Motor neuron (in vitro differentiated cells): ENCODE results near the gene KRT76. TPM values are rescaled to one million over a fixed set of nuclear protein-coding genes. Genes with fewer than 3 reads are reported as not detected.
A peak's percentile ranks its signal among the peaks of the same experiment; 100 is the strongest.

Experiments used
- ATAC-seq, 8 experiments: fragments of 200-7000 bp; cut with Tn5 transposase; replicated peaks in 6 of 8; 2 replicates each; pipeline ENCODE4 v1.8.0; 2021; ENCODE audit warnings: mild to moderate bottlenecking in 8 of 8, moderate library complexity in 8 of 8
- H3K27ac ChIP-seq, 2 donors: fragments of 250-450 bp; sonication (Bioruptor Pico); 2 replicates each; pipeline ENCODE4 v1.9.0; 2021; ENCODE audit warnings: antibody characterized with exemption in 2 of 2, mild to moderate bottlenecking in 2 of 2, moderate library complexity in 1 of 2
- H3K4me1 ChIP-seq, 2 donors: fragments of 250-450 bp; sonication (Bioruptor Pico); replicated peaks in 1 of 2; 2 replicates each; pipeline ENCODE4 v1.6.1; 2021; ENCODE audit warnings: antibody characterized with exemption in 2 of 2, mild to moderate bottlenecking in 2 of 2, moderate library complexity in 1 of 2
- H3K4me3 ChIP-seq, 5 donors: fragments of 250-450 bp; sonication (Bioruptor Pico); 2 replicates each; pipeline ENCODE4 v1.9.0; 2021; ENCODE audit warnings: antibody characterized with exemption in 5 of 5, mild to moderate bottlenecking in 5 of 5, moderate library complexity in 4 of 5
- WGBS, 10 experiments: fragments of 450-650 bp; shearing (Covaris generic); methylation state at CpG; one replicate each; pipeline ENCODE4 v1.0.0; 2022; 5-methylcytosine and 5-hydroxymethylcytosine counted together
- in situ Hi-C, 9 experiments: fragments of 400-800 bp; cut with MboI; loops; one replicate each; pipeline ENCODE4 v1.15.0; 2021; ENCODE audit warnings: low sequenced_read_pairs in 9 of 9, low pct_unique_long_range_greater_than_20kb in 2 of 9; ENCODE audit not compliant: unreplicated experiment in 9 of 9
- total RNA-seq, 8 experiments: library from RNA; unstranded; fragments of 300-600 nt; gene quantifications; 2 replicates each; pipeline versions ENCODE4 v1.2.3 to v1.2.4, GENCODE V29; 2022

The KRT76 gene
- total RNA-seq, 8 experiments from 2014 or later: 0.08 to 0.38 (median 0.14) TPM; not detected in 3

GRCh38 chr12:52777566-52777965, 421 bp upstream of the KRT76 start:
- WGBS, 10 experiments: 20 to 80% (median 65%) methylated on average over 1 to 2 of the region's 4 CpGs; no CpG with 5 or more reads in 6 of the 10 experiments
- no peak overlapping the region for H3K4me3 ChIP-seq
- no peak for ATAC-seq
- in situ Hi-C loops: no loop called here
- no peak overlapping the region for H3K27ac ChIP-seq
- no peaks in the 10 kb centered on the region for H3K4me1 ChIP-seq

GRCh38 chr12:52776435-52776834, 710 bp downstream of the KRT76 start:
- no peak for ATAC-seq
- WGBS, 10 experiments: 100% methylated on average over 1 of the region's 5 CpGs; no CpG with 5 or more reads in 9 of the 10 experiments
- Histone ChIP-seq H3K4me1 (no peaks in the 10 kb centered on the region), H3K27ac (no peak overlapping the region), H3K4me3 (no peak overlapping the region)
- in situ Hi-C loops: no loop called here

- ATAC-seq: peak in 1 of 8 experiments; percentile 35
- in situ Hi-C loops: no loop called here
- H3K4me3 ChIP-seq: no peak overlapping the region
- H3K4me1 ChIP-seq: no peaks in the 10 kb centered on the region
- 48 to 79% (median 56%) methylated on average over 4 to 5 of the region's 8 CpGs; no CpG with 5 or more reads in 6 of the 10 experiments for WGBS, 10 experiments
- no peak overlapping the region for H3K27ac ChIP-seq
Observed at GRCh38 chr12:52774629-52775250, 2.4 kb downstream of the KRT76 start.

GRCh38 chr12:52772772-52773171, 4.4 kb downstream of the KRT76 start:
- H3K4me3 ChIP-seq: no peak overlapping the region
- in situ Hi-C loops: no loop called here
- no peak for ATAC-seq
- WGBS, 10 experiments: 25 to 80% (median 60%) methylated on average over 1 to 3 of the region's 3 CpGs; no CpG with 5 or more reads in 4 of the 10 experiments
- no peaks in the 10 kb centered on the region for H3K4me1 ChIP-seq
- no peak overlapping the region for H3K27ac ChIP-seq

DNA sequence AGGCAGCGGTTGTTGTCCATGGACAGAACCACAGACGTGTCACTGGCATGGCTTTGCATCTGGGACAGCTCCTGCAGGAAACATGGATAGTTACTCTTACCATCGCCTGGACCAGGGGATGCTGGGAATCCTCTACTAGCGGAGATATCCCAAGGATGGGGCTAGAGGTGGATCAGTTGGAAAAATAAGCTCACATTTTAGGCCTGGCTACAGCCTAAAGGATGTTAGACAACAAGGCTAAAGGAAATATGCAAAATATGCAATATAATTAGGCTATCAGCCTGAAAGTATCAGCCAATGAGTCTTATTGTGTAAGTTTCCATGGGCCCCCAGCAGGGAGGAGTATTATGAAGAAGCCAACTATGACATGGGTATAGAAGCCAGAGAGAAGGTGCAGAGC, 5.0 kb downstream of the KRT76 start:
- in situ Hi-C loops: no loop called here
- ATAC-seq: no peak
- H3K4me1 ChIP-seq: no peaks in the 10 kb centered on the region
- no peak overlapping the region for H3K4me3 ChIP-seq
- 30 to 80% (median 64%) methylated on average over 2 to 3 of the region's 4 CpGs; no CpG with 5 or more reads in 4 of the 10 experiments for WGBS, 10 experiments
- H3K27ac ChIP-seq: no peak overlapping the region

DNA sequence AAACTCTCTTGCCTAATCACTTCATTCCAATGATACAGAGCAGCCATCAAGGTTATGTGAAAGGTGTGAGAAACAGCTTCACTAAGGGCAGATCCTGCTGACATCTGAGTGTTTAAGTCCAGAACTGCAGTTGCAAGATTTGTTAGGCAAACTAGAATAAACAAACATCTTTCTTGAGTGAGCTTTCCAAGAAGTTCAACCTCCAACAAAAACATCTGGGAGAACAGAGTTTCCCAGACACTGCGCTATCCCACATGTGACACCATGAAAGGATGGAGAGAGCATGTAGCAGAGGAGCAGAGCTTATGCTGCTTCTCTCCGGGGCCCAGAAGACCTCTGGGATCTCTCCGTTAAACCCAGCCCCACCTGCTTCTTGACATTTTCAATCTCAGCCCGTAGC, 5.6 kb downstream of the KRT76 start:
- no peak for ATAC-seq
- WGBS, 10 experiments: 6 to 100% (median 60%) methylated on average over 1 to 3 of the region's 4 CpGs; no CpG with 5 or more reads in 4 of the 10 experiments
- Histone ChIP-seq H3K27ac (no peak overlapping the region), H3K4me3 (no peak overlapping the region), H3K4me1 (no peaks in the 10 kb centered on the region)
- in situ Hi-C loops: no loop called here

GRCh38 chr12:52771088-52771487, 6.1 kb downstream of the KRT76 start:
- ATAC-seq: no peak
- in situ Hi-C loops: no loop called here
- 24 to 100% (median 61%) methylated on average over 1 to 6 of the region's 6 CpGs; no CpG with 5 or more reads in 2 of the 10 experiments for WGBS, 10 experiments
- no peaks in the 10 kb centered on the region for H3K4me1 ChIP-seq
- no peak overlapping the region for H3K27ac ChIP-seq
- H3K4me3 ChIP-seq: no peak overlapping the region

- in situ Hi-C loops: no loop called here
- no peak for ATAC-seq
Observed at GRCh38 chr12:52769946-52770345, 7.2 kb downstream of the KRT76 start.

DNA sequence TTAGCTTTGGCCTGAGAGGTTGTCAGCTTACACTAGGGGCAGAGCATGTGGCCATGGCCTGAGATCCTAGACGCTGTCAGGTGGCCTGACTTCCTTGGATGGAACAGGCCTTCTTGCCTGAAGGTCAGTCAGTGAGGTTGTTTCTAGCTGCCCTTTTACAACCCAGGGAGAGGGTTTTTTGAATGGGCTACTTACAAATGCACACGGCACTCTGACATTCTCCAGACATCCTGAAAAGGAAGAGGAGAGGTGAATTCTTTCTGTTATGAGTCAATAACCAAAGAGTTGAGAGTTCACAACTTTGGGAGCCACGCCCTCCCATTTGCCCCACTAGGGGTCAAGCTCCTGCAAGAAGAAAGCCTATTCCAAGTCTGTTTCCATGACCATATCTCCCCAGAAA, 7.8 kb downstream of the KRT76 start:
- Histone ChIP-seq H3K4me3 (no peak overlapping the region), H3K4me1 (no peaks in the 10 kb centered on the region), H3K27ac (no peak overlapping the region)
- ATAC-seq: no peak
- in situ Hi-C loops: no loop called here
- 0 to 100% (median 50%) methylated on average over 1 to 2 of the region's 3 CpGs; no CpG with 5 or more reads in 3 of the 10 experiments for WGBS, 10 experiments

More at GRCh38 chr12:52769946-52770345, 7.2 kb downstream of the KRT76 start:
- Histone ChIP-seq H3K27ac (no peak overlapping the region), H3K4me3 (no peak overlapping the region), H3K4me1 (no peaks in the 10 kb centered on the region)

- no peaks in the 10 kb centered on the region for H3K4me1 ChIP-seq
- ATAC-seq: no peak
- H3K4me3 ChIP-seq: no peak overlapping the region
- WGBS, 10 experiments: 57 to 90% (median 61%) methylated on average over 1 to 6 of the region's 10 CpGs; no CpG with 5 or more reads in 5 of the 10 experiments
- in situ Hi-C loops: no loop called here
- H3K27ac ChIP-seq: no peak overlapping the region
Observed at GRCh38 chr12:52768479-52769200, 8.5 kb downstream of the KRT76 start.

DNA sequence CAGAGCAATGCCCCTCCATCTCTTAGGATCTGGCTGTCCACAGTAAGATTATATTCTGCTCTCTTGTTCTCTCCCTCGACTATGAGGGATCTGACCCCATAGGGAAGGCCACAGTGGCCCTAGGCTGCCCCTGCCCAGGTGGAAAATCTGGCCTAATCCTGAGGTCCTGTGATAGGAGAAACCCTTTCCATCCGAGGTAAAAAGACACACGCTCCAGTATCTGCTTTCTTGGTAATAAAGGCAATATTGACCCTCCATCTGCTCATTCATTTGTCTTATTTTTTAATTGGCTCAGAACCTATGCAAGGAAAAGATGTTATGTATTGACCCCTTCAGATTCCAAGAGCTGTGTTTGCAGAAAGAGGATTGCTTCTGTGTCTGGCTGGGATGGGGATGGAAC, 9.7 kb downstream of the KRT76 start:
- no peak overlapping the region for H3K4me3 ChIP-seq
- ATAC-seq: no peak
- in situ Hi-C loops: no loop called here
- no peaks in the 10 kb centered on the region for H3K4me1 ChIP-seq
- 0 to 27% (median 0%) methylated on average over 1 to 3 of the region's 3 CpGs; no CpG with 5 or more reads in 1 of the 10 experiments for WGBS, 10 experiments
- no peak overlapping the region for H3K27ac ChIP-seq

GRCh38 chr12:52767020-52767379, 10.1 kb downstream of the KRT76 start:
- WGBS, 10 experiments: 0 to 100% (median 47%) methylated on average over 1 of the region's 1 CpG; no CpG with 5 or more reads in 4 of the 10 experiments
- Histone ChIP-seq H3K4me1 (no peaks in the 10 kb centered on the region), H3K27ac (no peak overlapping the region), H3K4me3 (no peak overlapping the region)
- in situ Hi-C loops: no loop called here
- ATAC-seq: no peak

GRCh38 chr12:52766351-52767019, 10.7 kb downstream of the KRT76 start:
- no peak for ATAC-seq
- Histone ChIP-seq H3K4me1 (no peaks in the 10 kb centered on the region), H3K27ac (no peak overlapping the region), H3K4me3 (no peak overlapping the region)
- in situ Hi-C loops: no loop called here
- WGBS, 10 experiments: 14 to 100% (median 57%) methylated on average over 1 to 4 of the region's 5 CpGs; no CpG with 5 or more reads in 2 of the 10 experiments
